Sigmoid colon (tissue), 7 donors: ENCODE data around the gene SPATA13. TPM values are rescaled to one million over a fixed set of nuclear protein-coding genes. Genes with fewer than 3 reads are reported as not detected.

Experiments
- DNase-seq: peaks from one replicate; pipeline ENCODE4 v3.0.0-alpha.2; 2019
- H3K27ac ChIP-seq, 4 donors: fragments of 200-600 bp; sonication (generic); one replicate each; pipeline ENCODE4 v1.5.1; 2016 to 2019; ENCODE audit warnings: mild to moderate bottlenecking in 1 of 4
- H3K27me3 ChIP-seq, 3 donors: fragments of 200-600 bp; sonication (generic); one replicate each; pipeline ENCODE4 v1.5.1; 2019; ENCODE audit warnings: mild to moderate bottlenecking in 1 of 3
- H3K36me3 ChIP-seq, 4 donors: fragments of 200-600 bp; sonication (generic); one replicate each; pipeline ENCODE4 v1.5.1; 2016 to 2019
- H3K4me1 ChIP-seq, 4 donors: fragments of 200-600 bp; sonication (generic); one replicate each; pipeline ENCODE4 v1.5.1; 2017 to 2019
- H3K4me3 ChIP-seq, 4 donors: fragments of 200-600 bp; sonication (generic); one replicate each; pipeline ENCODE4 v1.5.1; 2017 to 2019; ENCODE audit warnings: mild to moderate bottlenecking in 2 of 4, moderate library complexity in 1 of 4
- H3K9me3 ChIP-seq, 4 donors: fragments of 200-600 bp in 3 of 4; sonication (generic) in 3 of 4; one replicate each; pipeline versions ENCODE4 v1.5.1 to v1.6.1; 2013 to 2019
- CTCF ChIP-seq, 4 experiments: fragments of 450-650 bp in 3 of 4; fragments of 200-600 bp in 1 of 4; IDR thresholded peaks; one replicate each; pipeline ENCODE4 v1.5.1; 2016 to 2019; ENCODE audit warnings: antibody characterized with exemption in 4 of 4, mild to moderate bottlenecking in 3 of 4, moderate library complexity in 2 of 4
- EP300 ChIP-seq, 4 donors: sonication (generic); formaldehyde crosslinking; IDR thresholded peaks; one replicate each; pipeline ENCODE4 v1.6.1; 2017; ENCODE audit warnings: antibody characterized with exemption in 4 of 4
- POLR2A ChIP-seq, 2 donors: fragments of 450-650 bp; IDR thresholded peaks; one replicate each; pipeline ENCODE4 v1.6.1; 2016; ENCODE audit warnings: antibody characterized with exemption in 2 of 2, mild to moderate bottlenecking in 2 of 2, moderate library complexity in 2 of 2
- POLR2AphosphoS5 ChIP-seq, 4 donors: sonication (generic); formaldehyde crosslinking; IDR thresholded peaks; one replicate each; pipeline ENCODE4 v1.6.1; 2017; ENCODE audit warnings: antibody characterized with exemption in 4 of 4
- WGBS, 2 donors: extraction: QIAGEN DNeasy Blood & Tissue Kit; methylation state at CpG; one replicate each; pipeline ENCODE4 v1.1.7; 2013; 5-methylcytosine and 5-hydroxymethylcytosine counted together
- intact Hi-C: fragments of 100-400 bp; cut with DNase I; formaldehyde crosslinking; loops from one replicate; pipeline ENCODE4 v1.15.1; 2023
- polyA plus RNA-seq, 3 donors: library from polyadenylated mRNA; stranded (reverse); fragments of 200-250 nt; gene quantifications; one replicate each; pipeline ENCODE4 v1.2.3, GENCODE V29; 2013
- total RNA-seq, 4 donors: library from RNA; depleted of rRNA; stranded (reverse); fragments of >200 nt; gene quantifications; one replicate each; pipeline ENCODE4 v1.1.0, GENCODE V29; 2016
- donor health status: healthy with polysubstance abuse.
- donor health status: Bipolar disorder and iron deficiency.
- donor health status: healthy.

Gene SPATA13
- total and polyA plus RNA-seq, 7 donors: 15.6 to 29.4 (median 18.1) TPM

- intact Hi-C loops: no loop called here
- no peak for TF ChIP-seq POLR2AphosphoS5 (IDR thresholded peaks at IDR 0.05)
- TF ChIP-seq POLR2A (IDR thresholded peaks at IDR 0.05): no peak
- TF ChIP-seq EP300 (IDR thresholded peaks at IDR 0.05): no peak
- TF ChIP-seq CTCF (IDR thresholded peaks at IDR 0.05): no peak
- peaks cover 0 to 39% (median 28%) of the 10 kb centered on the region in 4 donors for H3K4me1 ChIP-seq
- no peaks in the 10 kb centered on the region for H3K9me3 ChIP-seq
- no peak overlapping the region for H3K27ac ChIP-seq
- WGBS, 2 donors: 89 to 91% methylated on average over 5 of the region's 5 CpGs
- DNase-seq: no peak
- no peak overlapping the region for H3K4me3 ChIP-seq
- no peaks in the 10 kb centered on the region for H3K36me3 ChIP-seq
- no peaks in the 10 kb centered on the region for H3K27me3 ChIP-seq
These were observed 51.7 kb downstream of the SPATA13 start for GRCh38 chr13:24212254-24212653.

GRCh38 chr13:24212674-24213073, 52.2 kb downstream of the SPATA13 start:
- H3K27ac ChIP-seq: no peak overlapping the region
- no peaks in the 10 kb centered on the region for H3K9me3 ChIP-seq
- H3K27me3 ChIP-seq: no peaks in the 10 kb centered on the region
- no peak overlapping the region for H3K4me3 ChIP-seq
- H3K4me1 ChIP-seq: peaks cover 0 to 42% (median 31%) of the 10 kb centered on the region in 4 donors
- DNase-seq: no peak
- TF ChIP-seq CTCF (IDR thresholded peaks at IDR 0.05) (no peak), EP300 (IDR thresholded peaks at IDR 0.05) (no peak), POLR2AphosphoS5 (IDR thresholded peaks at IDR 0.05) (no peak), POLR2A (IDR thresholded peaks at IDR 0.05) (no peak)
- intact Hi-C loops: no loop called here
- no peaks in the 10 kb centered on the region for H3K36me3 ChIP-seq
- 80 to 82% methylated on average over 7 of the region's 7 CpGs for WGBS, 2 donors

- Histone ChIP-seq H3K9me3 (no peaks in the 10 kb centered on the region), H3K4me3 (no peak overlapping the region), H3K27ac (no peak overlapping the region), H3K27me3 (no peaks in the 10 kb centered on the region), H3K4me1 (peaks cover 0 to 36% (median 28%) of the 10 kb centered on the region in 4 donors), H3K36me3 (no peaks in the 10 kb centered on the region)
- 91 to 96% methylated on average over 3 of the region's 3 CpGs for WGBS, 2 donors
- intact Hi-C loops: no loop called here
- DNase-seq: no peak
- TF ChIP-seq POLR2A (IDR thresholded peaks at IDR 0.05): no peak
- no peak for TF ChIP-seq POLR2AphosphoS5 (IDR thresholded peaks at IDR 0.05)
- TF ChIP-seq EP300 (IDR thresholded peaks at IDR 0.05): no peak
- TF ChIP-seq CTCF (IDR thresholded peaks at IDR 0.05): no peak
These were observed 53.4 kb downstream of the SPATA13 start for GRCh38 chr13:24213932-24214331.

GRCh38 chr13:24214528-24214927, 54.0 kb downstream of the SPATA13 start:
- intact Hi-C loops: no loop called here

More at GRCh38 chr13:24214528-24214927, 54.0 kb downstream of the SPATA13 start:
- peaks cover 0 to 35% (median 28%) of the 10 kb centered on the region in 4 donors for H3K4me1 ChIP-seq
- H3K4me3 ChIP-seq: no peak overlapping the region
- no peaks in the 10 kb centered on the region for H3K36me3 ChIP-seq
- WGBS, 2 donors: 74 to 96% methylated on average over 2 of the region's 2 CpGs
- H3K9me3 ChIP-seq: no peaks in the 10 kb centered on the region
- TF ChIP-seq POLR2A (IDR thresholded peaks at IDR 0.05) (no peak), CTCF (IDR thresholded peaks at IDR 0.05) (no peak), POLR2AphosphoS5 (IDR thresholded peaks at IDR 0.05) (no peak), EP300 (IDR thresholded peaks at IDR 0.05) (no peak)
- no peak for DNase-seq
- peak overlapping the region in 2 of 4 donors; percentile 61 to 69 for H3K27ac ChIP-seq
- no peaks in the 10 kb centered on the region for H3K27me3 ChIP-seq
